ENCODE data around the gene SUGCT. TPM values are rescaled to one million over a fixed set of nuclear protein-coding genes. Genes with fewer than 3 reads are reported as not detected.
A peak's percentile ranks its signal among the peaks of the same experiment; 100 is the strongest.

SUGCT gene
- total RNA-seq (2022) (1.6 and 3.5 TPM in 2 replicates), Bru-seq, nascent RNA (percentile 27 among the genes with signal in this experiment), BruChase-seq, experiment 1, labeled RNA remaining after a 6-hour chase (percentile 22 among the genes with signal in this experiment), BruChase-seq, experiment 2, labeled RNA remaining after a 2-hour chase (percentile 24 among the genes with signal in this experiment)
- long read RNA-seq, result 0 reads

DNA sequence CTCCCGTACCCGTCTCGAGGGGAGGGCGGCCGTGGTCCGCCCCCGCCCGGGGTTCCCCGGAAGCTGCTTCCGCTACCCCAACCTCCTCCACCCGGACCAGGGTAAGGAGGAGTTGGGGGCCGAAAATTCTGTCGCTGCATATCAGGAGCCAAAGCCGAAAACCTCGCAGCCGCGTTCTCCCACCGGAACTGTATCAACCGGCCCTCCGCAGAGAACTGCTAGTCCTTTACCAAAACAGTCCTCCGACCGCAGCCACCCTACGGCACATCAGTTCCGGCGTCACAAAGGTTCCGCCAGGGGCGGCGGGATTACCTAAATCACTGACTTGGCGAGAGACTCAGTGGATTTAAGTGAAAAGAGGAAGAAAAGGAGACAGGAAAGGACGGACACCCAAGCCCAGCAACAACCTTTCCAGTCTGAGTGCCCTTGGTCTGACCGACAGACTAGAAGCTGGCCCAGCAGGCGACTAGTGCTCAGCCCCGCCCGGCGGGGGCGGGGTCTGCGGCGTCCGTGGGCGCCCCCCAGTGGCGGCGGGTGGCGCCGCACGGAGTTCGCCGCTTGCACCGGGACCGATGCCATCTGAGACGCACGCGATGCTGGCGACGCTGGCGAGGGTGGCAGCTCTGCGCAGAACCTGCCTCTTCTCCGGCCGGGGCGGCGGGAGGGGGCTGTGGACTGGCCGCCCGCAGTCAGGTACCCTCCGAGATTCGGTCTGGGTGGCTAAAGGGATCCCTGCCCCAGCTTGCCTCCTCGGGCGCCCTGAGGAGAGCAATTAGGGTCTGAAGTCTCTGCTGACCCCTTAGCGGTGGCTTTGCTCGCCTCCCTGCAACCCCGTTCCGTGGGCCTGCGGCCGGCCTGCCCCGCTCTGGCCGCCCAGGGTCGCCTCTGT, at the start of gene SUGCT, which contains the start of gene MPLKIP:
Gene SUGCT (plus strand): TSS at position 578 of the 889 bp plus-strand sequence.
Gene MPLKIP (minus strand): TSS at position 195 of the 889 bp plus-strand sequence. CDS start 55 bp downstream, at position 140.
- Mint-ChIP-seq H3K27ac (ENCODE audit: unreplicated experiment) (peak within 1 kb of the TSS; percentile 95), H3K9me3 (ENCODE audit: low read depth, unreplicated experiment) (no peaks in the 10 kb centered on the region), H3K4me3 (ENCODE audit: low read depth, unreplicated experiment) (peak within 1 kb of the TSS; percentile 96), H3K36me3 (ENCODE audit: insufficient read depth, unreplicated experiment) (peaks cover 38% of the 10 kb centered on the region), H3K27me3 (ENCODE audit: unreplicated experiment) (no peaks in the 10 kb centered on the region), H3K4me1 (ENCODE audit: low read depth, unreplicated experiment) (peaks cover 24% of the 10 kb centered on the region)
- TF ChIP-seq, protein P1, sequence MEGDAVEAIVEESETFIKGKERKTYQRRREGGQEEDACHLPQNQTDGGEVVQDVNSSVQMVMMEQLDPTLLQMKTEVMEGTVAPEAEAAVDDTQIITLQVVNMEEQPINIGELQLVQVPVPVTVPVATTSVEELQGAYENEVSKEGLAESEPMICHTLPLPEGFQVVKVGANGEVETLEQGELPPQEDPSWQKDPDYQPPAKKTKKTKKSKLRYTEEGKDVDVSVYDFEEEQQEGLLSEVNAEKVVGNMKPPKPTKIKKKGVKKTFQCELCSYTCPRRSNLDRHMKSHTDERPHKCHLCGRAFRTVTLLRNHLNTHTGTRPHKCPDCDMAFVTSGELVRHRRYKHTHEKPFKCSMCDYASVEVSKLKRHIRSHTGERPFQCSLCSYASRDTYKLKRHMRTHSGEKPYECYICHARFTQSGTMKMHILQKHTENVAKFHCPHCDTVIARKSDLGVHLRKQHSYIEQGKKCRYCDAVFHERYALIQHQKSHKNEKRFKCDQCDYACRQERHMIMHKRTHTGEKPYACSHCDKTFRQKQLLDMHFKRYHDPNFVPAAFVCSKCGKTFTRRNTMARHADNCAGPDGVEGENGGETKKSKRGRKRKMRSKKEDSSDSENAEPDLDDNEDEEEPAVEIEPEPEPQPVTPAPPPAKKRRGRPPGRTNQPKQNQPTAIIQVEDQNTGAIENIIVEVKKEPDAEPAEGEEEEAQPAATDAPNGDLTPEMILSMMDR (IDR thresholded peaks at IDR 0.05; ENCODE audit: unreplicated experiment), result peak; percentile 98
- CTCF ChIA-PET, result interaction anchor here (0.5 to 1.3 kb wide), 4 partner anchors 13 to 546 kb away, joined by 3 to 4 read pairs (median 3); no protein-coding TSS in a partner anchor
- intact Hi-C loops (cut with micrococcal nuclease; ENCODE audit: unreplicated experiment), result loop anchor here (10.0 kb wide), 1 partner anchor 240 kb away; no protein-coding TSS in a partner anchor
- peak; percentile 90 for DNase-seq
- BruUV-seq (replicated peaks), result no TSS peak

DNA sequence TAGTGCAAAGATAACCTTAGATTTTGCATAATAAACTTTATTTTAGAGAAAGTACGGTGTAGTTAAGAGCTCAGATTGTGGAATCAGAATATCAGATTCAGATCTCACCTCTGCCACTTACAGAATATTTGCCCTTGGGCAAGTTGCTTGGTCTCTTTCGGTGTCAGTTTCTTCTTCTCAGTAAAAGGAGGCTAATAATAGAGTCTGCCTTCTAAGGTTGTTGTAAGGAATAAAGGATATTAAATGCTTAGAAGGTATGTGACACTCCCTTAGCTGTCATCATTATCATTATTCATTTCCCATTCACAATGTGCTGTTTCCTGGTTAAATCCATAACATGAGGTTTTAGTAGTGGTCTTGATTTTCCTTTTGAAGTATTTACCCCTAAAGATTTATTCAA, 42.6 kb upstream of the SUGCT start:
- DNase-seq, result no peak
- Mint-ChIP-seq H3K4me1 (ENCODE audit: low read depth, unreplicated experiment) (no peaks in the 10 kb centered on the region), H3K4me3 (ENCODE audit: low read depth, unreplicated experiment) (no peak overlapping the region), H3K36me3 (ENCODE audit: insufficient read depth, unreplicated experiment) (peaks cover 58% of the 10 kb centered on the region), H3K27me3 (ENCODE audit: unreplicated experiment) (no peaks in the 10 kb centered on the region), H3K27ac (ENCODE audit: unreplicated experiment) (no peak overlapping the region), H3K9me3 (ENCODE audit: low read depth, unreplicated experiment) (no peaks in the 10 kb centered on the region)
- TF ChIP-seq, protein P1 (IDR thresholded peaks at IDR 0.05; ENCODE audit: unreplicated experiment), result no peak
- no TSS peak for BruUV-seq (replicated peaks)
- intact Hi-C loops (cut with micrococcal nuclease; ENCODE audit: unreplicated experiment), result no loop called here
- CTCF ChIA-PET, result no interaction called here

DNA sequence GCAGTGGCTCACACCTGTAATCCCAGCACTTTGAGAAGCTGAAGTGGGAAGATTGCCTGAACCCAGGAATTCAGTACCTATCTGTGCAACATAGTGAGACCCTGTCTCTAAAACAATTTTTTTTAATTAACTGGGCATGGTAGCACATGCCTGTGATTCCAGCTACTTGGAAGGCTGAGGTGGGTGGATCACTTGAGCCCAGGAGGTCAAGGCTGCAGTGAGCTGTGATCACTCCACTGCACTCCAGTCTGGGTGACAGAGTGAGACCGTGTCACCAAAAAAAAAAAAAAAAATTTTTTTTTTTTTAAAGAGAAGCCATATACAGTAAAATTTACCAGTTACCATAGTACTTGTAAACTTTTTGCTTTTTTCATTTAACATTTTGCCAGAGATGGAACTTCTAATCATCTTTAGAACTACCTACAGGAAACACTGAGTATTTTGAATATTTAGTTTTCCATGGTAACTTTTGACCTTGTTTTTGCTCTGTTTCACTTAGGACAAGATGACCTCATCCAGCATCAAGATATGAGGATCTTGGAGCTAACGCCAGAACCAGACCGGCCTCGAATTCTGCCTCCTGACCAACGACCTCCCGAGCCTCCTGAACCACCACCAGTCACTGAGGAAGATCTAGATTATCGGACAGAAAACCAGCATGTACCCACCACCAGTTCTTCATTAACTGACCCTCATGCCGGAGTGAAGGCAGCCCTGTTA, 41.0 kb upstream of the SUGCT start:
- no peak for DNase-seq
- TF ChIP-seq, protein P1 (IDR thresholded peaks at IDR 0.05; ENCODE audit: unreplicated experiment), result no peak
- CTCF ChIA-PET, result no interaction called here
- no peaks in the 10 kb centered on the region for H3K9me3 Mint-ChIP-seq (ENCODE audit: low read depth, unreplicated experiment)
- H3K27me3 Mint-ChIP-seq (ENCODE audit: unreplicated experiment), result no peaks in the 10 kb centered on the region
- BruUV-seq (replicated peaks), result no TSS peak
- H3K4me1 Mint-ChIP-seq (ENCODE audit: low read depth, unreplicated experiment), result no peaks in the 10 kb centered on the region
- peaks cover 45% of the 10 kb centered on the region for H3K36me3 Mint-ChIP-seq (ENCODE audit: insufficient read depth, unreplicated experiment)
- no peak overlapping the region for H3K4me3 Mint-ChIP-seq (ENCODE audit: low read depth, unreplicated experiment)
- H3K27ac Mint-ChIP-seq (ENCODE audit: unreplicated experiment), result no peak overlapping the region
- intact Hi-C loops (cut with micrococcal nuclease; ENCODE audit: unreplicated experiment), result no loop called here

DNA sequence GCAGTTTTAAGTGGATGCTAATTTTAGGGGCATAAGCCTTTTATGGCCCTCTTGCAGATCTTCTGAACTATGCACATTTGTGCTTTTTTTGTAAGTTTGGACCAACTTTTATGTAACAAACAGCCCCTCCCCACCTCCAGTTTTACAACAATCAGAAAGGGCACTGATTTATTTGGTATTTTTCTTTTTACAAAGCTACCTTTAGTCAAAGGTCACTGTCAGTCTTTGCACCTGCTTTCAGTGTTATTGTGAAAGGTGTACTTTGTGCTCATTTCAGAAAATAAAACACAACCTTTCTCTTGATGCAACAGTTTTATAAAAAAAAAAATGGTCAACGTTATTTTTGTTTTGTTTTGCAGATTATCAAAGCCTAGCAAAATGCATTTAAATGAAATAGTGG, 39.6 kb upstream of the SUGCT start:
- Mint-ChIP-seq H3K27me3 (ENCODE audit: unreplicated experiment) (no peaks in the 10 kb centered on the region), H3K9me3 (ENCODE audit: low read depth, unreplicated experiment) (no peaks in the 10 kb centered on the region), H3K36me3 (ENCODE audit: insufficient read depth, unreplicated experiment) (peaks cover 46% of the 10 kb centered on the region), H3K4me3 (ENCODE audit: low read depth, unreplicated experiment) (no peak overlapping the region), H3K4me1 (ENCODE audit: low read depth, unreplicated experiment) (no peaks in the 10 kb centered on the region), H3K27ac (ENCODE audit: unreplicated experiment) (no peak overlapping the region)
- TF ChIP-seq, protein P1 (IDR thresholded peaks at IDR 0.05; ENCODE audit: unreplicated experiment), result no peak
- CTCF ChIA-PET, result interaction anchor here (1.4 kb wide), 1 partner anchor 10 kb away, joined by 3 read pairs; no protein-coding TSS in a partner anchor
- no TSS peak for BruUV-seq (replicated peaks)
- no peak for DNase-seq
- intact Hi-C loops (cut with micrococcal nuclease; ENCODE audit: unreplicated experiment), result no loop called here

Data from Calu3 (cell line).